22Rv1 (cell line): Measurements from ENCODE around the gene PRRC2C.

Source experiments
- ZFX ChIP-seq: fragments of 450-650 bp; IDR thresholded peaks from 2 replicates; pipeline ENCODE4 v1.6.1; 2017; ENCODE audit warnings: antibody characterized with exemption, borderline replicate concordance
- TF ChIP-seq, protein P1 (sequence below): fragments of 450-650 bp; IDR thresholded peaks from 2 replicates; pipeline ENCODE4 v1.5.1; 2017; ENCODE audit warnings: mild to moderate bottlenecking

DNA sequence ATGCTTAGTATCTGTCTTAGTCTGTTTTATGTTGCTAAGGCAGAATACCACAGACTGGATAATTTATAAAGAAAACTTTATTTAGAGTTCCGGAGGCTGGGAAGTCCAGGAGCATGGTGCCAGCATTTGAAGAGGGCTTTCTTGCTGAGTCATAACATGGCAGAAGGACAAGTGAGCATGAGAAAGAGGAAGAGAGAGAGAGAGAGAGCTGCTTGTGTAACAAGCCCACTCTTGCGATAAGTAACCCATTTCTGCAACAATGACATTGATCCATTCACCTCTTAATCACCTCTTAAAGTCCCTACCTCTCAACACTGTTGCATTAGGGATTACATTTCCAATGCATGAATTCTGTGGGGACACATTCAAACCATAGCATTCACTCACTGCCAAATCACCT lies 125.1 kb downstream of the PRRC2C start:
- TF ChIP-seq, protein P1, sequence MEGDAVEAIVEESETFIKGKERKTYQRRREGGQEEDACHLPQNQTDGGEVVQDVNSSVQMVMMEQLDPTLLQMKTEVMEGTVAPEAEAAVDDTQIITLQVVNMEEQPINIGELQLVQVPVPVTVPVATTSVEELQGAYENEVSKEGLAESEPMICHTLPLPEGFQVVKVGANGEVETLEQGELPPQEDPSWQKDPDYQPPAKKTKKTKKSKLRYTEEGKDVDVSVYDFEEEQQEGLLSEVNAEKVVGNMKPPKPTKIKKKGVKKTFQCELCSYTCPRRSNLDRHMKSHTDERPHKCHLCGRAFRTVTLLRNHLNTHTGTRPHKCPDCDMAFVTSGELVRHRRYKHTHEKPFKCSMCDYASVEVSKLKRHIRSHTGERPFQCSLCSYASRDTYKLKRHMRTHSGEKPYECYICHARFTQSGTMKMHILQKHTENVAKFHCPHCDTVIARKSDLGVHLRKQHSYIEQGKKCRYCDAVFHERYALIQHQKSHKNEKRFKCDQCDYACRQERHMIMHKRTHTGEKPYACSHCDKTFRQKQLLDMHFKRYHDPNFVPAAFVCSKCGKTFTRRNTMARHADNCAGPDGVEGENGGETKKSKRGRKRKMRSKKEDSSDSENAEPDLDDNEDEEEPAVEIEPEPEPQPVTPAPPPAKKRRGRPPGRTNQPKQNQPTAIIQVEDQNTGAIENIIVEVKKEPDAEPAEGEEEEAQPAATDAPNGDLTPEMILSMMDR, result no peak
- no peak for TF ChIP-seq ZFX
